PFSK-1 (cell line): ENCODE results near the gene PRLHR.

Experiments used
- POLR2AphosphoS5 ChIP-seq: IDR thresholded peaks from 2 replicates; pipeline ENCODE4 v1.6.1; 2012; ENCODE audit warnings: low read depth, mild to moderate bottlenecking, control low read depth, low read length, moderate library complexity
- REST ChIP-seq, 2 experiments: IDR thresholded peaks; 2 replicates each; pipeline versions ENCODE4 v1.6.1 to v1.8.0; 2011 to 2012; ENCODE audit warnings: low read depth in 2 of 2, low read length in 2 of 2, control low read depth in 1 of 2, inconsistent platforms in 1 of 2, mild to moderate bottlenecking in 1 of 2, moderate library complexity in 1 of 2; ENCODE audit not compliant: insufficient read depth in 1 of 2
- TAF1 ChIP-seq: IDR thresholded peaks from 2 replicates; pipeline ENCODE4 v1.6.1; 2012; ENCODE audit warnings: low read length, control low read depth, borderline replicate concordance; ENCODE audit not compliant: insufficient read depth

GRCh38 chr10:118625504-118625903, 30.1 kb upstream of the PRLHR start:
- TF ChIP-seq POLR2AphosphoS5 = no peak
- no peak for TF ChIP-seq TAF1
- TF ChIP-seq REST (IDR thresholded peaks at IDR 0.05; ENCODE audit: insufficient read depth in 1 of 2, low read depth in 2 of 2, low read length in 2 of 2) = no peak
